ENCODE results near the gene GGT6. TPM values are rescaled to one million over a fixed set of nuclear protein-coding genes. Genes with fewer than 3 reads are reported as not detected.

Gene GGT6
- total RNA-seq, 1 donor from 2014 or later = 6.6 TPM

DNA sequence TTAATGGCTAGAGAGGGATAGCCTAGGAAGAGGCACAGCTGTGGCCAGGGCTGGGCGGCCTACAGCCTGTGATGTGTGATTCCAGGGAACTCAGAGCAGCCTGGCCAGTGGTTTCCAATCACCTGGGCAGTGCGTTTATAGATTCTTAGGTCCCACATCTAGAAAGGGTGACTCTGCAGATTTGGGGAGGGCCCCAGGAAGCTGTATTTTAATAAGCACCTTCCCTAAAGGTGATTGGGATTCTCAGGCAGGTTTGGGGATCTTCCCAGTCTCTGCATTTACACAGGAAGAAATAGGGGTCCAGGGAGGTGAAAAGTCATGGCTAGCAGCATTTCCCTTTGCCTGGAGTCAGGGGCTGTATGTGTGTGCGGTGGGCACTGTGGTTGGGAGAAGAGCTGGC, 52.2 kb downstream of the GGT6 start:
- no peaks in the 10 kb centered on the region for H3K36me3 ChIP-seq (ENCODE audit: control insufficient read depth, insufficient read depth, low read length)
- H3K27me3 ChIP-seq (ENCODE audit: control insufficient read depth, insufficient read depth, low read length) = peaks cover 3% of the 10 kb centered on the region
- DNase-seq (ENCODE audit: low read depth) (no peak), FAIRE-seq (no peak)
- no peak overlapping the region for H3K4me3 ChIP-seq (ENCODE audit: low read depth, low read length)
- TF ChIP-seq, protein P1, sequence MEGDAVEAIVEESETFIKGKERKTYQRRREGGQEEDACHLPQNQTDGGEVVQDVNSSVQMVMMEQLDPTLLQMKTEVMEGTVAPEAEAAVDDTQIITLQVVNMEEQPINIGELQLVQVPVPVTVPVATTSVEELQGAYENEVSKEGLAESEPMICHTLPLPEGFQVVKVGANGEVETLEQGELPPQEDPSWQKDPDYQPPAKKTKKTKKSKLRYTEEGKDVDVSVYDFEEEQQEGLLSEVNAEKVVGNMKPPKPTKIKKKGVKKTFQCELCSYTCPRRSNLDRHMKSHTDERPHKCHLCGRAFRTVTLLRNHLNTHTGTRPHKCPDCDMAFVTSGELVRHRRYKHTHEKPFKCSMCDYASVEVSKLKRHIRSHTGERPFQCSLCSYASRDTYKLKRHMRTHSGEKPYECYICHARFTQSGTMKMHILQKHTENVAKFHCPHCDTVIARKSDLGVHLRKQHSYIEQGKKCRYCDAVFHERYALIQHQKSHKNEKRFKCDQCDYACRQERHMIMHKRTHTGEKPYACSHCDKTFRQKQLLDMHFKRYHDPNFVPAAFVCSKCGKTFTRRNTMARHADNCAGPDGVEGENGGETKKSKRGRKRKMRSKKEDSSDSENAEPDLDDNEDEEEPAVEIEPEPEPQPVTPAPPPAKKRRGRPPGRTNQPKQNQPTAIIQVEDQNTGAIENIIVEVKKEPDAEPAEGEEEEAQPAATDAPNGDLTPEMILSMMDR (IDR thresholded peaks at IDR 0.05; ENCODE audit: insufficient read depth, low read length, severe bottlenecking) = no peak

DNA sequence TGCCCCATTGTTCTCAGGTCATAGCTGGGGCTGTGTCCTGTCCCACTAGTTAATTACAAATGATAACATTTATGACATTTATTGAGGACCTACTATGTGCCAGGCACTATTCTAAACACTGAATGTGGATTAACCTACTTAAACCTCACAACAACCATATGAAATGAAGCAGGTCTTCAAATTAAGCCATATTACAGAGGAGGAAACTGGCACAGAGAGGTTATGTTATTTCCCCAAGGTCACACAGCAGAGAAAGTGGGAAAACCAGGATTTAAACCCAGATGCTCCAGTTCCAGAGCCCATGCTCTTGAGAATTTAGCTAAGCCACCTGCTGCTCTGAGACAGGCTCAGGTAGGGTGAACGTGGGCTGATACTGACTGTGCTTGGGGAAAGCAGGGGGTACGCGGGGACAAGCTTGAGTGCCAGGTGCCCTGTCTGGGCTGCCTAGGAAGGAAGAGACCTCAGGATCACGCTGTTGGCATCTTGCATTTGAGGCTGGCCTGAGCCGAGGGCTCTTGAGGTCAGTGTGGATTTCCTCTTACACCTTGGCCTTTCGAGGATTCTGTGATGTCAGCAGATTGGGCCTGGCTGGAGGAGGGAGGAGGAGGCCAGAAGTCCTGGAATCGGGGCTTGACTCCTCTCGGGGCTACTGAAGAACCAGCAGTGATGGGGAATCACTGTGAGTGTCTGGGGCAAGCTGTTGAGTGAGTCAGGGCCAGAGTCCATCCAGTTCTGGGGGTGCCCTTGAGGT, 52.8 kb downstream of the GGT6 start:
- peaks cover 3% of the 10 kb centered on the region for H3K27me3 ChIP-seq (ENCODE audit: control insufficient read depth, insufficient read depth, low read length)
- no peak for FAIRE-seq
- no peaks in the 10 kb centered on the region for H3K36me3 ChIP-seq (ENCODE audit: control insufficient read depth, insufficient read depth, low read length)
- no peak overlapping the region for H3K4me3 ChIP-seq (ENCODE audit: low read depth, low read length)
- no peak for DNase-seq (ENCODE audit: low read depth)
- TF ChIP-seq, protein P1 (IDR thresholded peaks at IDR 0.05; ENCODE audit: insufficient read depth, low read length, severe bottlenecking) = no peak

Other genes starting within 250 kb of the GGT6 start
- gene UBE2G1, start 193.9 kb downstream of the GGT6 start, total RNA-seq = 39.2 and 42.2 TPM in 2 replicates
- 0.26 TPM in 1 of 2 replicates, not detected in the other for gene SPNS3, start 126.6 kb downstream of the GGT6 start, total RNA-seq
- 3.9 and 22.8 TPM in 2 replicates for gene SPNS2, start 61.7 kb downstream of the GGT6 start, total RNA-seq
- 45.1 and 60.6 TPM in 2 replicates for gene MYBBP1A, start 5.2 kb downstream of the GGT6 start, total RNA-seq
- not detected in 2 replicates for gene SMTNL2, start 24.0 kb upstream of the GGT6 start, total RNA-seq
- under 0.01 TPM in 1 of 2 replicates, not detected in the other for gene ALOX15, start 81.1 kb upstream of the GGT6 start, total RNA-seq
- 11.8 and 13.7 TPM in 2 replicates for gene PELP1, start 143.6 kb upstream of the GGT6 start, total RNA-seq
- gene ARRB2, start 150.1 kb upstream of the GGT6 start, total RNA-seq = 2.9 and 6.5 TPM in 2 replicates
- 10.5 and 16.5 TPM in 2 replicates for gene MED11, start 170.9 kb upstream of the GGT6 start, total RNA-seq
- gene ZMYND15, start 179.3 kb upstream of the GGT6 start, total RNA-seq = under 0.01 and 0.38 TPM in 2 replicates
- gene CXCL16, start 179.4 kb upstream of the GGT6 start, total RNA-seq = 9.2 and 12.7 TPM in 2 replicates
- gene TM4SF5, start 211.3 kb upstream of the GGT6 start, total RNA-seq = not detected in 2 replicates
- gene VMO1, start 225.8 kb upstream of the GGT6 start, total RNA-seq = 0.77 TPM in 1 of 2 replicates, not detected in the other
- gene GLTPD2, start 228.4 kb upstream of the GGT6 start, total RNA-seq = not detected in 2 replicates
- 144 and 157 TPM in 2 replicates for gene PSMB6, start 235.6 kb upstream of the GGT6 start, total RNA-seq
- gene PLD2, start 246.6 kb upstream of the GGT6 start, total RNA-seq = 20.0 and 41.6 TPM in 2 replicates